NCI-H1417 (cell line): ENCODE results near the gene ZBTB34.

Experiments
- DNase-seq, 3 experiments: peaks; one replicate each; lab custom pipeline; 2025; lab: John Stamatoyannopoulos, UW

The ZBTB34 gene

GRCh38 chr9:126879288-126879687 lies 18.8 kb downstream of the ZBTB34 start:
- no peak for DNase-seq

- DNase-seq = no peak
Measured at GRCh38 chr9:126880226-126880946, 19.9 kb downstream of the ZBTB34 start.

GRCh38 chr9:126880947-126881332 lies 20.5 kb downstream of the ZBTB34 start:
- DNase-seq = no peak

- no peak for DNase-seq
Measured at GRCh38 chr9:126882746-126883145, 22.3 kb downstream of the ZBTB34 start.

GRCh38 chr9:126883636-126884035 lies 23.2 kb downstream of the ZBTB34 start:
- DNase-seq = no peak

- no peak for DNase-seq
Measured at GRCh38 chr9:126885131-126885641, 24.7 kb downstream of the ZBTB34 start.

GRCh38 chr9:126886034-126886822 lies 25.8 kb downstream of the ZBTB34 start:
- no peak for DNase-seq

- DNase-seq = no peak
Measured at GRCh38 chr9:126886897-126887296, 26.5 kb downstream of the ZBTB34 start.

- no peak for DNase-seq
Measured at GRCh38 chr9:126891676-126892075, 31.2 kb downstream of the ZBTB34 start.

- no peak for DNase-seq
Measured at GRCh38 chr9:126893079-126893478, 32.6 kb downstream of the ZBTB34 start.

GRCh38 chr9:126894052-126894603 lies 33.7 kb downstream of the ZBTB34 start:
- no peak for DNase-seq

GRCh38 chr9:126902210-126902609 lies 41.8 kb downstream of the ZBTB34 start:
- DNase-seq = no peak

- DNase-seq = no peak
Measured at GRCh38 chr9:126904586-126904985, 44.1 kb downstream of the ZBTB34 start.

GRCh38 chr9:126906091-126906490 lies 45.7 kb downstream of the ZBTB34 start:
- no peak for DNase-seq

- no peak for DNase-seq
Measured at GRCh38 chr9:126907058-126907457, 46.6 kb downstream of the ZBTB34 start.

GRCh38 chr9:126914458-126915280 lies 54.2 kb downstream of the ZBTB34 start, which contains the start of gene RALGPS1:
TSS of gene RALGPS1 (plus strand) at chr9:126914782. CDS start at chr9:126962290, 47,508 bp downstream.
- peak; percentile 90 to 99 (median 99) for DNase-seq

GRCh38 chr9:126915281-126915816 lies 54.9 kb downstream of the ZBTB34 start:
- peak; percentile 59 to 87 (median 84) for DNase-seq

- peak in 2 of 3 experiments; percentile 63 to 78 for DNase-seq
Measured at GRCh38 chr9:126915846-126916543, 55.6 kb downstream of the ZBTB34 start.

GRCh38 chr9:126916909-126917308 lies 56.5 kb downstream of the ZBTB34 start:
- DNase-seq = no peak

- peak in 1 of 3 experiments; percentile 39 for DNase-seq
Measured at GRCh38 chr9:126919193-126919592, 58.8 kb downstream of the ZBTB34 start.

- peak in 2 of 3 experiments; percentile 11 to 26 for DNase-seq
Measured at GRCh38 chr9:126925876-126926275, 65.4 kb downstream of the ZBTB34 start.
